DOHH2 (cell line): ENCODE data around the gene TMEM123.

Experiments
- EZH2phosphoT487 ChIP-seq: fragments of 200-600 bp; sonication (generic); IDR thresholded peaks from 2 replicates; pipeline ENCODE4 v1.6.1; 2017; ENCODE audit warnings: borderline replicate concordance, mild to moderate bottlenecking, antibody characterized with exemption, low read length, moderate library complexity, mixed read lengths
- TF ChIP-seq, protein P1 (sequence below): fragments of 200-600 bp; sonication (generic); IDR thresholded peaks from one replicate; pipeline ENCODE4 v1.5.1; 2014; ENCODE audit warnings: antibody characterized with exemption, mild to moderate bottlenecking, low read depth, low read length; ENCODE audit not compliant: poor library complexity, severe bottlenecking

DNA sequence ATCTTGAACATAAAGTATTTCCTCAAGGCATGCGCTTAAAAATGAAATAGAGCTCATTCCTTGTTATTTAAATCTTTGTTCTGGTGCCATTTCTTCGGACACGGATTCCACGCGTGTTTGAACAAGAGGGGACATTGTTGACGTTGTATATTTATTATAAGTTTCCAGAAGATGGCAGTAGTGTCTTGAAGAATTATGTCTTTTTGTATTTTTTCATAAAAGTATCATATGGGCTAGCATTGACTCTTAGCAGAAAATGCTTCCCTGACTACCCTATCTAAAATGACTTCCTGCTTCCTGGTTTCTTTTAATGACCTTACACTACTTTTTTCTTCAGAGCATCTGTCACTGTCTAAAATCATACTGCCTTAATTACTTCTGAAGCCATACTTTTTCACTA lies 85.2 kb downstream of the TMEM123 start:
- TF ChIP-seq, protein P1, sequence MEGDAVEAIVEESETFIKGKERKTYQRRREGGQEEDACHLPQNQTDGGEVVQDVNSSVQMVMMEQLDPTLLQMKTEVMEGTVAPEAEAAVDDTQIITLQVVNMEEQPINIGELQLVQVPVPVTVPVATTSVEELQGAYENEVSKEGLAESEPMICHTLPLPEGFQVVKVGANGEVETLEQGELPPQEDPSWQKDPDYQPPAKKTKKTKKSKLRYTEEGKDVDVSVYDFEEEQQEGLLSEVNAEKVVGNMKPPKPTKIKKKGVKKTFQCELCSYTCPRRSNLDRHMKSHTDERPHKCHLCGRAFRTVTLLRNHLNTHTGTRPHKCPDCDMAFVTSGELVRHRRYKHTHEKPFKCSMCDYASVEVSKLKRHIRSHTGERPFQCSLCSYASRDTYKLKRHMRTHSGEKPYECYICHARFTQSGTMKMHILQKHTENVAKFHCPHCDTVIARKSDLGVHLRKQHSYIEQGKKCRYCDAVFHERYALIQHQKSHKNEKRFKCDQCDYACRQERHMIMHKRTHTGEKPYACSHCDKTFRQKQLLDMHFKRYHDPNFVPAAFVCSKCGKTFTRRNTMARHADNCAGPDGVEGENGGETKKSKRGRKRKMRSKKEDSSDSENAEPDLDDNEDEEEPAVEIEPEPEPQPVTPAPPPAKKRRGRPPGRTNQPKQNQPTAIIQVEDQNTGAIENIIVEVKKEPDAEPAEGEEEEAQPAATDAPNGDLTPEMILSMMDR = peak; percentile 38
- no peak for TF ChIP-seq EZH2phosphoT487
